ENCODE results near the gene CGREF1.
"Not testable (repeated sequence)": the region's sequence is repeated elsewhere in the genome, so short reads cannot be mapped to it uniquely, and the experiment has no call there.

CGREF1 gene

DNA sequence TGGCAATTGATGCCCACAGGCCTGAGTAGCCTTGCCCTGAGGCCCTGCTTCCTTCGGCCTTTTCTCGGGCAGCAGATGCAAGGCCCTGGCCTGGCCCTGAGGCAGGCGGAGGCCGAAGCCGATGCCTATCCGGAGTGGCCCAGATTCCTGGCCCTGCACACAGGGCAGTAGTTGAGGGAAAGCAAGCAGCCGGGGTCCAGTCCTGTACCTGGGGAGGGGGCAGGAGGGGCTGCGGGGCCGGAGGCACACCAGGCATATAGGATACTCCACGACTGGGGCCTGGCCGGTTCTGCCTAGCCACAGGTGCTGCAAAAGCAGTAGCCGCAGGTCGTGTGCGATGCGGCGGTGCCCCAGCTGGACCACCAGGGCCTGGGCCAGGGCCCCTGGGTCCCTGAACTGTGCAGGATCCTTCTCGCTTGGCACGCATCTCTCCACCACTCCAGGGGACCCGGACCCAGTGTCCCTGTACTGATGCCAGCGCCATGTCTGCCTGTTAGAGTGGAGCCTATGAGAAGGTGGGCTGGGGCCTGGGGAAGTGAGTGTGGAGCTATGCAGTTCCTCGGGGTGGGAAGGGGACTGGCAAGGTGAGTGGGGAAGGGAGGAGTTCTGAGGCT is 18.5 kb upstream of the CGREF1 start:
- DNase-seq (ENCODE audit: low spot score) = no peak

DNA sequence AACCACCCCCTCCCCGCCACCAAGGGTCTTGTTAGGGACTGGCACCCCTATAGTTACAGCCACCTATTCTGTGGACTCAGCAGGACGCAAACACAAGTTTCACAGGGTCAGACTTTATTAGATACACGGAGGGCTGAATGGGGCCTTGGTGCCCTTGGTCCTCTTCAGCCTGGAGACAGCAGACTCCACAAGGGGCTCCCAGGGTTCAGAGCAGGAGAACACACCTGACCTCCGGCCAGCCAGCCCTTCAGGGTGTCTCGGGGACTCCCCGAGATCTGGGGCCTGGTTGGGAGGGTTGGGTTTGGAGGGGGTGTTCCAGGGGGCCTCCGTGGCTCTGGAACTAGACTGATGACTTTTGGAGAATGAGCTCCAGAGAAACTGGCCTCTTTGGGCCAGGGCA is 17.8 kb upstream of the CGREF1 start:
- DNase-seq (ENCODE audit: low spot score) = no peak

DNA sequence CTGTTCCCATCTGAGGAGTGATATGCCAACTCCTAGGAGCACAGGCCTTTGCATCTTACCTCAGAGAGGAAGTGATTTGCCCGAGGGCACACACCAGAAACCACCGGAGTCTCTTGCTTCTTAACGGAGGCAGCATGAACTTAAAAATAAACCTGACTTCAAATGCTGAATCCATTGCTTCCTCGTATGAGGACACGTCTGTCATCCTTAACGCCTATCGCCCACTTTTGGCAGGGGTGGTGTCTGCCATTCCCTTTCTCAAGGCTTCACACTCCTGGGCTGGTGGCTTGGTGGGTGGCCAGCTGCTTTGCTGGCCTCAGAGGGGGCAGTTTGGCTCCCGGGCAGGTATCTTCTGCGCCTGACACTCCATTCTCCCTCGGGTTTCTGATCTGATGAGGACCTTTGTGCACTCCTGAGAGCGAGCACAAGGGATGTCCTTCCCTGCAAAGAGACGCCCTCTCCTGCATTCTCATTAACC is 16.6 kb upstream of the CGREF1 start:
- no peak for DNase-seq (ENCODE audit: low spot score)

DNA sequence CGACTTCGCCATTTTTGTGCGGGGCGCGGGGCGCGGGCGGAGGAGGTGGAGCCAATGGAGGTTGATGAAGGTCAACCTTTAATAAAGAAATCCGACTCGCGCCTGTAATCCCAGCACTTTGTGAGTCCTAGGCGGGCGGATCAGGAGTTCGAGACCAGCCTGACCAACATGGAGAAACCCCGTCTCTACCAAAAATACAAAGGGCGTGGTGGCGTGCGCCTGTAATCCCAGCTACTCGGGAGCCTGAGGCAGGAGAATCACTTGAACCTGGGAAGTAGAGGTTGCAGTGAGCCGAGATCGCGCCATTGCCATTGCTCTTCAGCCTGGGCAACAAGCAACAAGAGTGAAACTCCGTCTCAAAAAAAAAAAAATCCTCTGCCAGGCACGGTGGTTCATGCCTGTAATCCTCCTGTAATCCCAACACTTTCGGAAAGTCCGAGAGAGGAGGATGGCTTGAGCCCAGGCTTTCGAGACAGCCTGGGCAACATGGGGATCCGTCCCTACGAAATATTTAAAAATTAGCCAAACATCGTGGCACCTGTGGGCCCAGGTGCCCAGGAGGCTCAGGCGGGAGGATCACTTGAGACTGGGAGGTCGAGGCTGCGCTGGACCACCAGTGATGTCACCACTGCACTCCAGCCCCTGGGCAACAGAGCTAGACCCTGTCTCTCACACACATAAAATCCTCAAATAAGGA is 16.0 kb upstream of the CGREF1 start:
- DNase-seq (ENCODE audit: low spot score) = no peak

DNA sequence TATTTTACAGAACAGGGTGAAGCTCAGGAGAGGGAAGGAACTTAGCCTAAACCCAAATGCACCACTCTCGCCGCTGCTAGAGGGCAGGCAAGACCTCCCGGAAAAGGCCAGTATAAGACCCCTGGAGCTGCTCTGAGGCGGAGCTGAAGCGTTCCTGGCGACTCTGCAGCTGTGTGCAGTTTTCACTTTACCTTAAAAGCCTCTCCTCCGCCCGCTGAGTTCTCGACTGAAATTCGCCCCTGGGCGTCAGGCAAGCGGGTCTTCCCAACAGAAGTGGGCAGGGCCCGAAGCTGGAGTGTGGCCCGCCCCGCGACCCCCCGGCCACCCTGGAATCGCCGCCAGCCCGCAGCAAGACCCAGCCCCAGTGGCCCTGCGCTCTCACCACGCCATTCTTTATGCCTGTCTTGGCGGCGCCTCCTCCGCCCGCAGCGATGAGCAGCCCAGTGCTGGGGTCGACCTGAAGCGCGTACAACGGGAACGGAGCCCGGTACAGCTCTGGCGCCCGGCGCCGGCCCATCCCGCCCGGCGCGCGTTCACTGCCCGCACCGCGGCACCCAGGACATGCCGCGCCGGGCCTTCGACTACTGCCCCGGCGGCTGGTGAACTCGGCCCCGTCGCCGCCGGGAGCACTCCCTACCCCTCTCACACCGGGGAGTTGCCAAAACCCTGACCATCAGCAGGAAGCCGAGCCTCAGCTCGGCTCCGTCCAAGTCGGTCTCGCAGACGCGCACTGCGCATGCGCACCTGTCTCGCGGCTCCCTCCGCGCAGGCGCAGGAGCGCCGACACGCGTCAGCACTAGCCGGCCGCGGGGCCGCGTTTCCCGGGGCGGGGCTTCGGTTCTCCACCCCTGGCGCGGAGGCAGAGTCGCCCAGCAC is 15.2 kb upstream of the CGREF1 start, which contains the start of gene PREB:
Gene PREB (minus strand): TSS at position 732 of the 876 bp plus-strand sequence. CDS start 215 bp downstream, at position 517.
- peak; percentile 98 for DNase-seq (ENCODE audit: low spot score)

DNA sequence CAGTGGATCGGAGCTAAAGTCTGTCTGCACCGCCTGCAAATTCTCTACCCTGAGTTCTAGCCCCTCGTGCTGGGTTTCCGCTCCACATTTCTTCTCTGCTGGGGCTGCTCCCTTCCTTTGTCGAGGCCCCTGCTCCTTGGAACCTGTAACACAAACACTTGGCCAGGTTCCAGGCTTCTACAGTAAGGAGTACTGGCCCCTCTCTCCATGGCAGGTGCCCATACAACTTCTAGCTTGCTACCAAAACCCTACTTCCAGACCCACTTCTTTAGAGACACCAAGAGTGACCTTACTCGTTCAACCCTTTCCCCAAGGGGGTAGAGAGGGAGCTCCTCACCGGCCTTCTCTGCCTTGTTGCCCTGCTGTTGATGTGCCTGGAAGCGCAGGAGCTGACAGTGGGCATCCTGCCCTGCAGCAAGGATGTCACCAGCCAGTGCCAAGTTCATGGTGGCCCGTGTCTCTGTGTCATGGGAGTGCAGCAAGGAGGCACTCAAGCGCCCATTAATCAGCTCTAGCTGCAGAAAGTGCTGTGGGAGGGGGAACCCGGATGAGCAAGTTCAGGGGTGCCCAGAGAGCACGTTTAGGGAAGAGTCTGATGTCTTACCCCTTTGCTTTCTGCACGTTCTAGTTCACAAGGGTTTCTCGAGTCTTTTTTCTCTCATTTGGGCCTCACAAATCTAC is 14.4 kb upstream of the CGREF1 start:
- no peak for DNase-seq (ENCODE audit: low spot score)

DNA sequence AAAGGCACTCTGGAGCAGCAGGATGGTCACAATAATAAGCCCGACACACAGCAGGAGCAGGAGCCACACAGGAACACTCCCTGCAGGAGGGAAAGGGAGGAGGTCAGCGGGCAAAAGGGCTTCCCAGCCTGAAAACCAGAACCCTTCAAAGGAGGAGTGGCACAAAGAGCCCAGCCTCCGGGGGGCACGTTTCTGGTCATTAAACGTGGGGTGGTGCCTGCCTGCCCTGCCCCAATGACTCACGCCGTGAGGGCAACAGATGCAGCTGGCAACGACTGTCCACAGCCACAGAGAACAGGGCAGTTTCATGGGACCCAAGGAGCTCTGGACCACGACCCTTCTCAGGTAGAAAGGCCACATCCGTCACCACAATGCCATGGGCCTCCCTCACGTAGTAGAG is 12.5 kb upstream of the CGREF1 start:
- DNase-seq (ENCODE audit: low spot score) = no peak

DNA sequence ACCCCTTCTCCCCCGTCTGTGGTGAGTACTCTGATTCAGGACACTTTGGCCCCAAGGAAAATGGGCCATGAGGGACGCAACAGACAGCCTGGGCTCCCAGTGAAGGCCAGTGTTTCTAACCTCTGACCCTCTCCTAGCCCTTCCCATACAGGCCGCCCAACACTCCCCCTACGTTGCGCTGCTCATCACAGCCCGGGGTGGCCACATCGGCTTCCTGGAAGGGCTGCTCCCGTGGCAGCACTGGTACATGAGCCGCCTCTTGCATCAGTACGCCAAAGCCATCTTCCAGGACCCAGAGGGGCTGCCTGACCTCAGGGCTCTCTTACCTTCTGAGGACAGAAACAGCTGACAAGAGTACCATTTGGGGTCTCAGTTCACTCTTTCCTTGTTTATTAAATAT is 11.5 kb upstream of the CGREF1 start:
- DNase-seq (ENCODE audit: low spot score) = no peak

DNA sequence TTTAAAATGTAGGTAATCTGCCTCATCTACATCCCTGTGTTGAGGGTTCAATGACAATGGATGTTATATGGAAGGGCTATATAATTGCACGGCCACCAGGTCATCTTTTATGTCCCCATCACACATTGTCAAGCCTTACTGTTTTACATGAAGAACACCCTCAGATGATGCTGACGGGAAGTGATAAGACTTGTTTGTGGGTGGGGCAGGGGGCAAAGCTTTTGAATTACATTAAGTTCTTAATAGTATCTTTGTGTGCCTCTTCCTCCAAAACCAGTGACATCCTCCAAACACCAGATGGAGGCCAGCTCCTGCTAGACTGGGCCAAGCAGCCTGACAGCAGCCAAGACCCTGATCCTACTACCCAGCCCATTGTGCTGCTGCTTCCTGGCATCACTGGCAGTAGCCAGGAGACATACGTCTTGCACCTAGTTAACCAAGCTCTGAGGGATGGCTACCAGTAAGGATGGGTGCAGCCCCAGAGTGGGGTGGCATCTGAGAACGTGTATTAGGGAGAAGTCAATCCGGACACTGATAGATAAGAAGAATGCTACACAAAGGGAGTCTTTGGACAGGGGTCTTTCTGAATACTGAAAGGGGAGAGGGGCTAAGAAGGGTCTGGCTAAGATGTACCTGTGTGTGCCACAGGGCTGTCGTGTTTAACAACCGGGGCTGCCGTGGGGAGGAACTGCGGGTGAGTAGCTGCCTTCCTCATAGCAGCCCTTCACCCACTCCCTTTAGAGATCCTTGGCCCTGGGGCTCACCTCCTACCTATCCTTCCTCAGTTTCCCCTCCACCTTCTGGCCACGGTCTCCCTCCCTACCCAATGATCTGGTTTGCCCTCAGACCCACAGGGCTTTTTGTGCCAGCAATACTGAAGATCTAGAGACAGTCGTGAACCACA is 10.0 kb upstream of the CGREF1 start:
- DNase-seq (ENCODE audit: low spot score) = no peak

DNA sequence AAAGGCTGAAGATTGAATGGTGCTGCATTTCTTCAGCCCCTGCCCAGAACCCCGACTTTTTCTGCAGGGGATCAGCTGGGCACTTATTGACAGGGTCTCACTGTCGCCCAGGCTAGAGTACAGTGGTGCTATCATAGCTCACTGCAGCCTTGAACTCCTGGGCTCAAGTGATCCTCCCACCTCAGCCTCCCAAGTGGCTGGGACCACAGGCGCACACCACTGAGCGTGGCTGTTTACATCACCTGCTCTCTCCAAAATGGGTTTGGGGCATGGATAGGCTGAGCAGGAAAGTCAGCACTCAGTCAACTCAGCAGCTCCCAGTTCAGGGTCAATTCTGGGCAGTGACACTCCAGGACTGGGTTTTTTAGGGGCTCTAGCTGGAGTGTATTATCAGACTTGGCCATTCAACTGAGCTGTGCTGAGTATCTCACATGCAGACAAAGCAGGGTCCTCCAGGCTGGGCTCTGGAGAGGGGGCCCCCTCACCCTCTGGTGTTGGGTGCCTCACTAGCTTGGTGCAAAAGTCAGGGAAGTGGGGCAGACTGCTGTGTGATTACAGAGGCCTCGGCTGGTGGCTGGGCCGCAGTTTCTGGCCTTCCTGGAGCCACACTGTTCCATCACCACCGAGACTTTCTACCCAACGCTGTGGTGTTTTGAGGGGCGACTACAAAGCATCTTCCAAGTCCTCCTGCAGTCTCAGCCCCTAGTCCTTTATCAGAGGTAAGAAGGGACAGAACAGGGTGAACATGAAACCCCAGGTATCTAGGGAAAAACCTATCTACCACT is 9.1 kb upstream of the CGREF1 start:
- DNase-seq (ENCODE audit: low spot score) = no peak

DNA sequence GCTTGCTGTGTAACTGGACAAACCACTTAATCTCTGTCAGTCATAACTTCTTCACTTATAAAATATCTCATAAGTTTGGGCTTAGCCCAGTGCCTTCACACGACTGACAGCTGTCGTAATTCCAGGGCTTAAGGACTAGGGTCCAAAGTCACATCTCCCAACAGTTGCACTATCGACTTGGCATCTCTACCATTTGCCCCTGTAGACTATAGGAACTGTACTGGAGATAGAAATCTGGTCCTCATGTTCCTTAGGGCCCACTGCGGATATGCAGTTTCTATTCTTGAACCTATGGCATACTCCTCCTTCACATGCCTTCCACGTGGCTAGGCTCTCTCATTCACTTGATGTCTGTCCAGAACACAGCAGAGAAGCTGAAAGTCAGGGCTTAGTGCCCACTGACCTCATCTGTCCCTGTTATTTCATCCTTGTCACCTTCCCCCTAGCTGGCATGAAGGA is 7.4 kb upstream of the CGREF1 start:
- no peak for DNase-seq (ENCODE audit: low spot score)

DNA sequence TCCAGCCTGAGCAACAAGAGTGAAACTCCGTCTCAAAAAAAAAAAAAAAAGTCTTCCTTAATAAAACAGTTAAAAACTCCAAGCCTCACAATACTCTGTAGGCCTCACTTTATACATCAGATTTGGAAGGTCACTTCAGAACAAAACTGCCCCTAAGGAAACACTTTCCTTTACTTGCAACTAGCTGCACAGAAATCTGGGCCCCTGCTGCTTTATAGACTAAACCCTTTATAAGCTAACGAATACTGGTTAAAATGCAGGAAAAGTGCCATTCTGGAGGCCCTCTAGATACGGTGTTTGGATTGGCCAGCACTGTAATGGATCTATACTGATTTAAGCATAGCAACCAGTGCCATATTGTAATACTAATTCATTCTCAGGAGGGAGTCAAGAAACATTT is 6.2 kb upstream of the CGREF1 start:
- no peak for DNase-seq (ENCODE audit: low spot score)

DNA sequence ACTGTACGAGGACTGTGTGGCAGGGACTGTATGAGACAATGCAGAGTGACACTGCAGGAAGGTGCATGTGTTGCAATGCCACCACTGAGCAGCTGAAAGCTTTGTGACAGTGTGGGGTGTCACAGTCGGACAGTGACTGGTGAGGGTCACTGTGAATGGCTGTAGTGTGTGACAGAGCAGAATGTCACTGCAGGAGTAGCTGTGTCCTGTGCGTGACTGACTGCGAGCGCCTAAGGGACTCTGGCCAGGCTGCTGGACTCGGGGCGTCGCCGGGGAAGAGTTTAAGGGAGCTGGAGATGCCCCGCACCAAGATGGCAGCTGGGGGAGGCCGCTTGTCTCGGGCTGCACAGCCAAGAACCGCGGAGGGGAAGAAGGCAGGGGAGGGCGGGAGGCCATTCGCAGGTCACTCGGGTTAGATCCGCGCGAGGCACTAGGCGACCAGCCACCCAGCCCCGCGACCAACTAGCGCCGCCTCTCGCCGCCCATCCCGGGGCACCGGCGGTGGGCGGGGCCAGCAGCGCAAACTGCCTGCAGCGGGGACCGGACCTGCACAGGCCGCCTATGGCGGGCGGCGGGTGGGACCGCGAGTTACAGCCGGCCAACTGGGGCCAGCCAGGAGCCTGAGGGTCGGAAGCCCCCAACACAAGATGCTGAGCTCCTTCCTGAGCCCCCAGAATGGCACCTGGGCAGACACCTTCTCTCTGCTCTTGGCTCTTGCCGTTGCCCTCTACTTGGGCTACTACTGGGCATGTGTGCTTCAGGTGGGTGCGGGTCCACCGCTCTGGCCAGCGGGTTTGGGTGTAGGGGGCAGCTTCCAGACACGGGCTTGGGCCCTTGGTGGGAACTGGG is 4.6 kb upstream of the CGREF1 start, which contains the start of gene ABHD1:
Gene ABHD1 (plus strand): TSS at position 514 of the 849 bp plus-strand sequence. CDS start 134 bp downstream, at position 648.
- DNase-seq (ENCODE audit: low spot score) = peak; percentile 72

DNA sequence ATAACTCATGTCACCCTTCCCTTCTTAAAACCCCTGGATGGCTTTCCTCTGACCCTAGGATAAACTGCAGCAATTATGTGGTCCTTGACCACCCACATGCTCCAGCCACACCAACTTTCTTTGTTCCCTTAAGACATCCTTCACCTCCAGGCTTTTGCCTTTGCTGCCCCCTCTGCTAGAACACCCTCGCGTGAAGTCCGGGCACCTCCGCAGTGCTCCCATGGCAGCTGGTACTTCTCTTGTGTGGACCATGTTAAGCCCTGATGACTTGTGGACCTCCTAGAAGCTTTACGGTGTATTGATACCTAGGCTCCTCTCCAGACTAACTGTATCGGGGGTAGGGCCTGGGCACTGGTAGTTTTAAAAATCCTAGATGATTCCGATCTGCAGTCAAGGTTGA is 3.9 kb upstream of the CGREF1 start:
- DNase-seq (ENCODE audit: low spot score) = no peak

DNA sequence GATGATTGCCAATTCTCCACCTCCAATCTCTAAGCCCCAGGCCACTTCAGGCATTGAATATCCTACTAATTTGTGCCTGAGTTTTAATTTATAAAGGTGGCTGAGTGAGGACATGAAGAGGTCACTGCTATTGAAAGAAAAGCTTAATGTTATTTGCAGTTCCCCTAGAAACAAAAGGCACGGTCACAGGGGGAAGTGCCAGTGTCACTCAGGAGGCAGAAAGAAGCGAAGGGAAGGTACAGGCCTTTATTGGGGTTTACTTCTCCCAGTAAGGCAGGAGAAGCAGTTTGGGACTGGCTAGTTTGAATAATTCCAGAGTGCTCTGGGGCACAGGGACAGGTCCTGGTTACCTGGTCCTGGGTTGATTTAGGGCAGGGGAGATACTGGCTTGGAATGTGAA is 3.0 kb upstream of the CGREF1 start:
- no peak for DNase-seq (ENCODE audit: low spot score)

DNA sequence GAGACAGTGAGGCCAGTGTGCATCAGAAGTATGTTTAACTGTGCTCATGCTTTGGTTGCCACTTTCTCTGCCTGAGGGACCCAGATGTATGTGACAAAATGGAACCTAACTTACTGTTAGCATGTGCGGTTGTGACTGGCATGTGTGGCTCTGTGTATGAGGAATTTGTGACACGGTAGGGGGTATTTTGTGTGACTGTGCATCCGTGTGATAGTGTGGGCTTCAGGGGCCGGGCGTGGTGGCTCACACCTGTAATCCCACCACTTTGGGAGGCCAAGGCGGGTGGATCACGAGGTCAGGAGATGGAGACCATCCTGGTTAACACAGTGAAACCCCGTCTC is 372 bp upstream of the CGREF1 start:
- DNase-seq (ENCODE audit: low spot score) = not testable (repeated sequence)

DNA sequence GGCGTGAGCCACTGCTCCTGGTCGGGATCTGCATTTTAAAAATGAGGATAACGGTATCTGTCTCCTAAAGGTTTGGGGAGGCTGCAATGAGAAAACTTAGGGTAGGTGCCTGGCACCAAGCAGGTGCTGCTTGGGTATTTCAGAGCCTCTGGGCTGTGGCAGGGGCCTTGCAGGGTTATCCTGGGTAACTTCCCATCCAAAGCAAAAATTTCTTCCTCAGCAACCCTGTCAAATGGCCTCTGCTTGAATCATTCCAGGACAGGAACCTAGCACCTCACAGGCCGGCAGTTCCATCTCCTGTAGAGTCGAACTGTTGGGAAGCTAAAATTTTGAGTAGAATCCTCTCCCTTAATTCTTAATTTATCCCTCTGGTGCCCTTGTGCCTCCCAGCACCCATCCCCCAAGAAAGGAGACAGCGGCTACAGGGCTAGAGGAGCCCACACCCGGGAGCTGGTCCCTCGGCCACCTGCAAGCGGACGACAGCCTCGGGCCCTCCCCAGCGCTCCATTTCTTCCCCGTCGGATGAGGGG is 868 bp downstream of the CGREF1 start:
- no peak for DNase-seq (ENCODE audit: low spot score)

DNA sequence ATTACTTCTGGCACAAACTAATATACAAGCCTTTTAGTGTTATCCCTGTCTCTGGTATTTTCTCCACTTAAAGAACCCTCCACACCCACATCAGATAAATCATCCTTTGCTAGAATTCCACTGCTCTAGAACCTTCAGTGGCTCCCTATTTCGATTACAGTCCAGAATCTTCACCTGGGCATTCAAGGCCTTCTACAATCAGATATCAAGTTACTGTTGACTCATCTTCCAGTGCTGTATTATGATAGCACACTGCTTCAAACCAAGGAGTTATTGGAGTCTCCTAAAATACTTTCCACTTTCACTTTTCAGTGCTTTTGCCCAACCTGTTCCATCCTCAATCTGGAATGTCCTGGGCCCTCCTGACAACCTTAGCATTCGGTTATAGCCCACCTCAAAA is 3.4 kb downstream of the CGREF1 start:
- DNase-seq (ENCODE audit: low spot score) = no peak
